Prostate gland (tissue), 2 donors: ENCODE results near the gene GMPS. TPM values are rescaled to one million over a fixed set of nuclear protein-coding genes. Genes with fewer than 3 reads are reported as not detected.

ENCODE experiments used
- DNase-seq: peaks from one replicate; pipeline ENCODE4 v3.0.0-alpha.2; 2019; ENCODE audit warnings: low spot score
- H3K27ac ChIP-seq, 2 donors: fragments of 200-600 bp; sonication (generic); 2 replicates each; pipeline ENCODE4 v1.5.1; 2017 to 2019
- H3K27me3 ChIP-seq: fragments of 200-600 bp; sonication (generic); replicated peaks from 2 replicates; pipeline ENCODE4 v1.5.1; 2019; ENCODE audit not compliant: insufficient read depth
- H3K36me3 ChIP-seq, 2 donors: fragments of 200-600 bp; sonication (generic); 1 replicate in 1 of 2; 2 replicates in 1 of 2; pipeline versions ENCODE4 v1.5.1 to v1.8.1; 2017 to 2019
- H3K4me1 ChIP-seq: fragments of 200-600 bp; sonication (generic); replicated peaks from 2 replicates; pipeline ENCODE4 v1.5.1; 2019
- H3K4me3 ChIP-seq, 2 donors: fragments of 200-600 bp; sonication (generic); 2 replicates each; pipeline ENCODE4 v1.5.1; 2017 to 2019
- H3K9me3 ChIP-seq: fragments of 200-600 bp; sonication (generic); 2 replicates; pipeline ENCODE4 v1.5.1; 2017
- POLR2A ChIP-seq: fragments of 450-650 bp; IDR thresholded peaks from one replicate; pipeline ENCODE4 v1.6.1; 2016; ENCODE audit warnings: antibody characterized with exemption, mild to moderate bottlenecking
- POLR2AphosphoS5 ChIP-seq: sonication (generic); formaldehyde crosslinking; IDR thresholded peaks from one replicate; pipeline ENCODE4 v1.6.1; 2017; ENCODE audit warnings: antibody characterized with exemption
- WGBS: methylation state at CpG from one replicate; pipeline ENCODE4 v1.1.5; 2018; 5-methylcytosine and 5-hydroxymethylcytosine counted together
- intact Hi-C: fragments of 100-400 bp; cut with DNase I; formaldehyde crosslinking; loops from one replicate; pipeline ENCODE4 v1.14.2; 2022
- total RNA-seq, 2 donors: library from RNA; depleted of rRNA; stranded (reverse); fragments of >200 nt; gene quantifications; one replicate each; pipeline ENCODE4 v1.1.0, GENCODE V29; 2016
- TF ChIP-seq, protein P1 (sequence below), 4 experiments: fragments of 200-600 bp in 2 of 4; fragments of 450-650 bp in 2 of 4; sonication (generic) in 2 of 4; IDR thresholded peaks; 1 replicate in 3 of 4; 2 replicates in 1 of 4; pipeline ENCODE4 v1.5.1; 2016 to 2019; ENCODE audit warnings: antibody characterized with exemption in 4 of 4, mild to moderate bottlenecking in 2 of 4, moderate library complexity in 2 of 4

The GMPS gene
- total RNA-seq, 2 donors from 2014 or later, result 24.7 to 51.0 TPM

- TF ChIP-seq POLR2A (no peak), POLR2AphosphoS5 (no peak)
- TF ChIP-seq, protein P1, sequence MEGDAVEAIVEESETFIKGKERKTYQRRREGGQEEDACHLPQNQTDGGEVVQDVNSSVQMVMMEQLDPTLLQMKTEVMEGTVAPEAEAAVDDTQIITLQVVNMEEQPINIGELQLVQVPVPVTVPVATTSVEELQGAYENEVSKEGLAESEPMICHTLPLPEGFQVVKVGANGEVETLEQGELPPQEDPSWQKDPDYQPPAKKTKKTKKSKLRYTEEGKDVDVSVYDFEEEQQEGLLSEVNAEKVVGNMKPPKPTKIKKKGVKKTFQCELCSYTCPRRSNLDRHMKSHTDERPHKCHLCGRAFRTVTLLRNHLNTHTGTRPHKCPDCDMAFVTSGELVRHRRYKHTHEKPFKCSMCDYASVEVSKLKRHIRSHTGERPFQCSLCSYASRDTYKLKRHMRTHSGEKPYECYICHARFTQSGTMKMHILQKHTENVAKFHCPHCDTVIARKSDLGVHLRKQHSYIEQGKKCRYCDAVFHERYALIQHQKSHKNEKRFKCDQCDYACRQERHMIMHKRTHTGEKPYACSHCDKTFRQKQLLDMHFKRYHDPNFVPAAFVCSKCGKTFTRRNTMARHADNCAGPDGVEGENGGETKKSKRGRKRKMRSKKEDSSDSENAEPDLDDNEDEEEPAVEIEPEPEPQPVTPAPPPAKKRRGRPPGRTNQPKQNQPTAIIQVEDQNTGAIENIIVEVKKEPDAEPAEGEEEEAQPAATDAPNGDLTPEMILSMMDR (IDR thresholded peaks at IDR 0.05), result no peak
- no peak overlapping the region for H3K27ac ChIP-seq
- intact Hi-C loops, result no loop called here
- no peaks in the 10 kb centered on the region for H3K4me1 ChIP-seq
- H3K4me3 ChIP-seq, result no peak overlapping the region
- no peak for DNase-seq
- no peaks in the 10 kb centered on the region for H3K36me3 ChIP-seq
- H3K9me3 ChIP-seq, result no peaks in the 10 kb centered on the region
- 55% methylated on average over 8 of the region's 8 CpGs for WGBS
- no peaks in the 10 kb centered on the region for H3K27me3 ChIP-seq
These were observed 79.2 kb downstream of the GMPS start for GRCh38 chr3:155949453-155950217.

- Histone ChIP-seq H3K27ac (no peak overlapping the region), H3K36me3 (no peaks in the 10 kb centered on the region), H3K9me3 (no peaks in the 10 kb centered on the region), H3K4me3 (no peak overlapping the region), H3K4me1 (no peaks in the 10 kb centered on the region), H3K27me3 (no peaks in the 10 kb centered on the region)
- DNase-seq, result no peak
- WGBS, result 71% methylated on average over 4 of the region's 4 CpGs
- intact Hi-C loops, result no loop called here
- TF ChIP-seq POLR2A (no peak), POLR2AphosphoS5 (no peak)
- TF ChIP-seq, protein P1 (IDR thresholded peaks at IDR 0.05), result no peak
These were observed 86.3 kb downstream of the GMPS start for GRCh38 chr3:155956508-155957411.

DNA sequence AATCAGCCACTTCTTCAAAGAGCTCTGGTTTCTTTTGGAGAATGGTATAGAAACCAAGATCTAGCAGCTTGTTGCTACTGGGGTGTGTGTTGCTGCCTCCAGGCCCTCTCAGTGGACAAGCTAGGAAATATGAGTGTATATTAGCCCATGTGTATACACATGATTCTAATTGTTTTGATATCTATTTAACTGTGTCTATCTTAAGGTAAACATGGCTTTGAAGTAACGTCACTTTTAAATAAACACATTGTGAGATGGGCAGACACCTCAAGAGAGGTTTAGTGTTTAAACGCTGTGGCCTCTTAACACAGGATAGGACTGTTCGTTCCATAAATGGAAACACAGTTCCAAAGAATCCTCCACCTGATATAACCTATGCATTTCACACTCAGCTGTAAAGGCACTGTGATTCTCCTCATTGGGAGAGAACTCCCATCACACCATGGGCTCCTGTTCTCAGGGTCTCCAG is 87.0 kb downstream of the GMPS start:
- Histone ChIP-seq H3K27me3 (no peaks in the 10 kb centered on the region), H3K27ac (no peak overlapping the region), H3K4me1 (no peaks in the 10 kb centered on the region), H3K4me3 (no peak overlapping the region), H3K36me3 (no peaks in the 10 kb centered on the region), H3K9me3 (no peaks in the 10 kb centered on the region)
- intact Hi-C loops, result no loop called here
- no peak for DNase-seq
- TF ChIP-seq POLR2A, result no peak
- TF ChIP-seq POLR2AphosphoS5, result no peak
- TF ChIP-seq, protein P1 (IDR thresholded peaks at IDR 0.05), result no peak
- 35% methylated on average over 3 of the region's 3 CpGs for WGBS

DNA sequence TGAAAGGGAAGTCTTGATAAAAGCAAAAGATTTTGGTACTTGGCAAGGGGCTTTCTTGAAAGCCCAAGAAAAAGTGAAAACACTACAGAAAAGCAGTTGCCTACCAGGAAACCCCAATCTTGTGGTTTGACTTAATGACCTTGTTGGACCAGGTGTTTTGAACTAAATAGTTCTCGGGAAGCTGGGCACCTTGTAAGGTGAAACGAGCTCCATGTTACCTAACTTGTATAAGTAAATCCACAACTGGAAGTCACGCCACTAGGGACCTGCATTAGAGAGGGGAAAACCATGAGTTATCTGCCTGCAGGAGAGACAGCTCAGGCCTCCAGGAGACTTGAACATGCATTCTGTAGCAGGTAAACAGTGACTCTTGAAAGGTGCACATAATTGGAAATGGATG is 88.2 kb downstream of the GMPS start:
- TF ChIP-seq POLR2AphosphoS5 (no peak), POLR2A (no peak)
- TF ChIP-seq, protein P1 (IDR thresholded peaks at IDR 0.05), result no peak
- Histone ChIP-seq H3K36me3 (no peaks in the 10 kb centered on the region), H3K9me3 (no peaks in the 10 kb centered on the region), H3K27ac (no peak overlapping the region), H3K4me1 (no peaks in the 10 kb centered on the region), H3K27me3 (no peaks in the 10 kb centered on the region), H3K4me3 (no peak overlapping the region)
- WGBS, result 82% methylated on average over 3 of the region's 3 CpGs
- no peak for DNase-seq
- intact Hi-C loops, result no loop called here
